HG02588 (cell line): ENCODE measurements around the gene NME9.
"Not testable (repeated sequence)": the region's sequence is repeated elsewhere in the genome, so short reads cannot be mapped to it uniquely, and the experiment has no call there.

Experiments used
- ATAC-seq: cut with Tn5 transposase; IDR thresholded peaks from one replicate; pipeline ENCODE4 v1.9.1; 2021; ENCODE audit warnings: mild to moderate bottlenecking, moderate library complexity; ENCODE audit not compliant: unreplicated experiment

NME9 gene

GRCh38 chr3:138329127-138329983, at the start of gene NME9:
Gene NME9 (minus strand): TSS chr3:138329851. CDS start chr3:138329335, 516 bp downstream.
- ATAC-seq = peak; percentile 67

GRCh38 chr3:138378990-138379389, 49.3 kb upstream of the NME9 start:
- ATAC-seq = no peak

GRCh38 chr3:138378331-138378730, 48.7 kb upstream of the NME9 start:
- ATAC-seq = no peak

- ATAC-seq = no peak
Measured at GRCh38 chr3:138377804-138378203, 48.2 kb upstream of the NME9 start.

GRCh38 chr3:138377212-138377611, 47.6 kb upstream of the NME9 start:
- ATAC-seq = not testable (repeated sequence)

- no peak for ATAC-seq
Measured at GRCh38 chr3:138376663-138377062, 47.0 kb upstream of the NME9 start.

- ATAC-seq = no peak
Measured at GRCh38 chr3:138375447-138375846, 45.8 kb upstream of the NME9 start.

GRCh38 chr3:138374573-138375134, 45.0 kb upstream of the NME9 start:
- no peak for ATAC-seq

GRCh38 chr3:138373736-138374094, 44.1 kb upstream of the NME9 start:
- ATAC-seq = no peak

- no peak for ATAC-seq
Measured at GRCh38 chr3:138373087-138373735, 43.6 kb upstream of the NME9 start.

- ATAC-seq = peak; percentile 99
Measured at GRCh38 chr3:138371070-138371965, 41.7 kb upstream of the NME9 start.

GRCh38 chr3:138370321-138370720, 40.7 kb upstream of the NME9 start:
- ATAC-seq = no peak

GRCh38 chr3:138369151-138369900, 39.7 kb upstream of the NME9 start:
- no peak for ATAC-seq

GRCh38 chr3:138367911-138368310, 38.3 kb upstream of the NME9 start:
- ATAC-seq = no peak

- no peak for ATAC-seq
Measured at GRCh38 chr3:138367326-138367850, 37.7 kb upstream of the NME9 start.

GRCh38 chr3:138366006-138366759, 36.5 kb upstream of the NME9 start:
- ATAC-seq = no peak

GRCh38 chr3:138365253-138365555, 35.6 kb upstream of the NME9 start:
- no peak for ATAC-seq

- no peak for ATAC-seq
Measured at GRCh38 chr3:138364356-138365252, 35.0 kb upstream of the NME9 start.
